ENCODE measurements around the gene ANKLE1.

Gene ANKLE1

GRCh38 chr19:17281391-17282304 is at the start of gene ANKLE1:
ANKLE1 (plus strand) TSS chr19:17281901; CDS start chr19:17281921, 20 bp downstream.
- DNase-seq (ENCODE audit: low read depth), result no peak

- DNase-seq (ENCODE audit: low read depth), result no peak
These were observed 49.4 kb upstream of the ANKLE1 start for GRCh38 chr19:17232258-17232657.

- peak; percentile 40 for DNase-seq (ENCODE audit: low read depth)
These were observed 46.8 kb upstream of the ANKLE1 start for GRCh38 chr19:17234911-17235299.

GRCh38 chr19:17235300-17235970 is 46.3 kb upstream of the ANKLE1 start:
- peak; percentile 64 for DNase-seq (ENCODE audit: low read depth)

- no peak for DNase-seq (ENCODE audit: low read depth)
These were observed 45.5 kb upstream of the ANKLE1 start for GRCh38 chr19:17235971-17236777.

- no peak for DNase-seq (ENCODE audit: low read depth)
These were observed 44.7 kb upstream of the ANKLE1 start for GRCh38 chr19:17236811-17237543.

- no peak for DNase-seq (ENCODE audit: low read depth)
These were observed 43.7 kb upstream of the ANKLE1 start for GRCh38 chr19:17237747-17238706.

- DNase-seq (ENCODE audit: low read depth), result no peak
These were observed 41.5 kb upstream of the ANKLE1 start for GRCh38 chr19:17240062-17240752.

- DNase-seq (ENCODE audit: low read depth), result no peak
These were observed 40.8 kb upstream of the ANKLE1 start for GRCh38 chr19:17240826-17241399.

- DNase-seq (ENCODE audit: low read depth), result no peak
These were observed 39.1 kb upstream of the ANKLE1 start for GRCh38 chr19:17242431-17243208.

GRCh38 chr19:17243211-17243829 is 38.4 kb upstream of the ANKLE1 start:
- DNase-seq (ENCODE audit: low read depth), result no peak

GRCh38 chr19:17243830-17244617 is 37.7 kb upstream of the ANKLE1 start:
- DNase-seq (ENCODE audit: low read depth), result no peak

GRCh38 chr19:17244618-17245534 is 36.8 kb upstream of the ANKLE1 start:
- no peak for DNase-seq (ENCODE audit: low read depth)

GRCh38 chr19:17245535-17245984 is 36.1 kb upstream of the ANKLE1 start, which contains the start of gene NR2F6:
NR2F6 (minus strand) TSS chr19:17245919; CDS start chr19:17245220, 699 bp downstream.
- no peak for DNase-seq (ENCODE audit: low read depth)

GRCh38 chr19:17246681-17247425 is 34.8 kb upstream of the ANKLE1 start:
- DNase-seq (ENCODE audit: low read depth), result no peak
